Measurements from ENCODE around the gene IL36A. TPM values are rescaled to one million over a fixed set of nuclear protein-coding genes. Genes with fewer than 3 reads are reported as not detected.

The IL36A gene
- total RNA-seq, 2 experiments from 2014 or later, result 0.29 to 0.53 TPM

DNA sequence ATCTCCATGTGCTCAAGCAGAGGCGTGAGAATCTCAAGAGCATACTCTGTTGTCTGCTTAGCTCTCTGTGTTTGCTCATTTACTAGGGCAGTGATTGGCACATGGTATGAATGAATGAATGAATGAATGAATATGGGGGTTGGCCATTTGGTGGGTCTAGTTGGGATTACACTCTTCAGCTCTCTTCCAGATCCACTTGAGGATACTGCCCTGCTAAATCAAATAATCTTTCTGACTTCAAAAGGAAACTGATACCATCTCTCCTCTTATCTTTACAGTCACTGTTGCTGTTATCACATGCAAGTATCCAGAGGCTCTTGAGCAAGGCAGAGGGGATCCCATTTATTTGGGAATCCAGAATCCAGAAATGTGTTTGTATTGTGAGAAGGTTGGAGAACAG is 25.5 kb upstream of the IL36A start:
- POLR2A ChIA-PET, result interaction anchor here (1.0 kb wide), 1 partner anchor 17 kb away, joined by 3 read pairs; no protein-coding TSS in a partner anchor

DNA sequence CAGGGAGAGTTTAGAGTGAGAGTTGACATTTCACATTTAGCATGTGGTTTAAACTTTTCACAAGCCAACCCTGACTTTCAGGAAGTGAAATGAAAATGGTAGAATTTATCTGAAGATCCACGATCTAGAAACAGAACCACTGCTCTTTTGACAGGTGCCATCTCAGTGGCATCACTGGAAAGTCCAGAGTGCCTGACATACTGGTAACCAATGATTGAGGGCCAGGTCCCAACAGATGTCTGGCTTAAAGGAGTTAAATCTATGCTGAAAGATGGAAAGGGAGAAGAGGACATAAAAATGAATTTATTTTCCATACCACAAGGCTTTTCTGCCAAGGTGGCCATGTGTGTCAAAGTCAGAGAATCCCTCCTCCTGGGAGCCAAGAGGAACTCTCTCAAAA is 24.7 kb upstream of the IL36A start:
- Mint-ChIP-seq H3K9me3 (ENCODE audit: insufficient read depth) (no peaks in the 10 kb centered on the region), H3K36me3 (ENCODE audit: low read depth) (no peaks in the 10 kb centered on the region), H3K27ac (peak overlapping the region; percentile 47), H3K27me3 (ENCODE audit: low read depth) (no peaks in the 10 kb centered on the region), H3K4me1 (ENCODE audit: low read depth) (peaks cover 12% of the 10 kb centered on the region), H3K4me3 (no peak overlapping the region)
- POLR2A ChIA-PET, result no interaction called here
- ATAC-seq (no peak), DNase-seq (no peak)
- CTCF ChIA-PET, result interaction anchor here (1.0 kb wide), 1 partner anchor 15 kb away, joined by 3 read pairs; no protein-coding TSS in a partner anchor

More for the DNA sequence above, 25.5 kb upstream of the IL36A start:
- DNase-seq (no peak), ATAC-seq (no peak)
- CTCF ChIA-PET, result interaction anchor here (0.8 to 2.6 kb wide), 3 partner anchors 16 to 101 kb away, joined by 3 to 11 read pairs (median 3); no protein-coding TSS in a partner anchor
- peaks cover 5% of the 10 kb centered on the region for H3K4me1 Mint-ChIP-seq (ENCODE audit: low read depth)
- H3K27ac Mint-ChIP-seq, result no peak overlapping the region
- H3K27me3 Mint-ChIP-seq (ENCODE audit: low read depth), result no peaks in the 10 kb centered on the region
- no peaks in the 10 kb centered on the region for H3K9me3 Mint-ChIP-seq (ENCODE audit: insufficient read depth)
- no peaks in the 10 kb centered on the region for H3K36me3 Mint-ChIP-seq (ENCODE audit: low read depth)
- no peak overlapping the region for H3K4me3 Mint-ChIP-seq

DNA sequence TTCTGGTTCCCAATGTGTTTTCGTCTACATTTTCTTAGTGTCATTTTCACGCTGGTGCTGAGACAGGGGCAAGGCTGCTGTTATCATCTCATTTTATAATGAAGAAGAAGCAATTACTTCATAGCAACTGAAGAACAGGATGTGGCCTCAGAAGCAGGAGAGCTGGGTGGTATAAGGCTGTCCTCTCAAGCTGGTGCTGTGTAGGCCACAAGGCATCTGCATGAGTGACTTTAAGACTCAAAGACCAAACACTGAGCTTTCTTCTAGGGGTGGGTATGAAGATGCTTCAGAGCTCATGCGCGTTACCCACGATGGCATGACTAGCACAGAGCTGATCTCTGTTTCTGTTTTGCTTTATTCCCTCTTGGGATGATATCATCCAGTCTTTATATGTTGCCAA is 20.2 kb upstream of the IL36A start:
- peak overlapping the region; percentile 9 for H3K4me3 Mint-ChIP-seq

DNA sequence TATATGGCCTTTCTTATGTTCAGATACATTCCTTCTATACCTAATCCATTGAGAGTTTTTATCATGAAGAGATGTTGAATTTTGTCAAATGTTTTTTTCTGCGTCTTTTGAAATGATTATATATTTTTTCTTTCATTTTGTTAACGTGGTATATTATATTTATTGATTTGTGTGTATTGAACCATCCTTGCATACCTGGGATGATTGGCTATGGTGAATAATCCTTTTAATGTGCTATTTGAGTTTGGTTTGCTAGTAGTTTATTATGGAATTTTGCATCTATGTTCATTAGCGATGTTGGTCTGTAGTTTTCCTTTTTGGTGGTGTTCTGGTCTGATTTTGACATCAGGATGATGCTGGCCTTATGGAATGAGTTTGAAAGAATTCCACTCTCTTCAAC is 15.6 kb upstream of the IL36A start:
- DNase-seq, result no peak
- peaks cover 19% of the 10 kb centered on the region for H3K4me1 Mint-ChIP-seq (ENCODE audit: low read depth)
- H3K9me3 Mint-ChIP-seq (ENCODE audit: insufficient read depth), result peaks cover 44% of the 10 kb centered on the region
- H3K27ac Mint-ChIP-seq, result no peak overlapping the region
- no peak for ATAC-seq
- H3K36me3 Mint-ChIP-seq (ENCODE audit: low read depth), result peaks cover 36% of the 10 kb centered on the region
- no peak overlapping the region for H3K4me3 Mint-ChIP-seq
- POLR2A ChIA-PET, result interaction anchor here (0.6 kb wide), 1 partner anchor 1283 kb away, joined by 3 read pairs; no protein-coding TSS in a partner anchor
- no peaks in the 10 kb centered on the region for H3K27me3 Mint-ChIP-seq (ENCODE audit: low read depth)
- CTCF ChIA-PET, result no interaction called here

More for the DNA sequence above, 20.2 kb upstream of the IL36A start:
- peaks cover 17% of the 10 kb centered on the region for H3K36me3 Mint-ChIP-seq (ENCODE audit: low read depth)
- H3K27ac Mint-ChIP-seq, result peak overlapping the region; percentile 70
- H3K9me3 Mint-ChIP-seq (ENCODE audit: insufficient read depth), result peaks cover 19% of the 10 kb centered on the region
- CTCF ChIA-PET, result interaction anchor here (0.7 to 2.0 kb wide), 16 partner anchors 9 to 264 kb away, joined by 3 to 9 read pairs (median 5); no protein-coding TSS in a partner anchor
- H3K4me1 Mint-ChIP-seq (ENCODE audit: low read depth), result peaks cover 21% of the 10 kb centered on the region
- no peaks in the 10 kb centered on the region for H3K27me3 Mint-ChIP-seq (ENCODE audit: low read depth)
- POLR2A ChIA-PET, result interaction anchor here (0.5 to 2.3 kb wide), 4 partner anchors 11 to 338 kb away, joined by 3 to 12 read pairs (median 4); no protein-coding TSS in a partner anchor
- ATAC-seq, result peak; percentile 98
- DNase-seq, result peak; percentile 76

DNA sequence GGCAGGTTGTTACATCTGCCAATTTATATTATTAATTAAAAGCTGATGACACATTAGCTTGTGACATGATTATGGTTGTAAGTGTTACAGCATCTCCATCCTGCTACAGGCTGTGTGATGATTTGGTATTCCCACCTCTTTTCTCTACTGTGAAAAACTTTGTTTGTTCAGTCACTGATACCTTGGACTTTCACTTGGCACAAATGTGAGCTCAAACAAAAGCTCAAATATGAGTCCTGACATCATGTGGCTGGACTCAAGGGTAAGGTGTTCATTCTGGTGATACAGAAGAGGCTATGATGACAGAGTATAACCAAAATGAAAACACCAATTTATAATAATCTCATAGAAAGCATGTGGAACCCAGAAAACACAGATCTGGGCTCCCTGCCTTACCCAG is 11.4 kb upstream of the IL36A start:
- ATAC-seq, result no peak
- CTCF ChIA-PET, result interaction anchor here (0.9 to 1.5 kb wide), 3 partner anchors 9 to 52 kb away, joined by 3 to 7 read pairs (median 3); no protein-coding TSS in a partner anchor
- DNase-seq, result no peak
- H3K27ac Mint-ChIP-seq, result no peak overlapping the region
- H3K9me3 Mint-ChIP-seq (ENCODE audit: insufficient read depth), result peaks cover 42% of the 10 kb centered on the region
- H3K27me3 Mint-ChIP-seq (ENCODE audit: low read depth), result no peaks in the 10 kb centered on the region
- peaks cover 30% of the 10 kb centered on the region for H3K36me3 Mint-ChIP-seq (ENCODE audit: low read depth)
- H3K4me3 Mint-ChIP-seq, result no peak overlapping the region
- H3K4me1 Mint-ChIP-seq (ENCODE audit: low read depth), result peaks cover 31% of the 10 kb centered on the region
- POLR2A ChIA-PET, result no interaction called here

DNA sequence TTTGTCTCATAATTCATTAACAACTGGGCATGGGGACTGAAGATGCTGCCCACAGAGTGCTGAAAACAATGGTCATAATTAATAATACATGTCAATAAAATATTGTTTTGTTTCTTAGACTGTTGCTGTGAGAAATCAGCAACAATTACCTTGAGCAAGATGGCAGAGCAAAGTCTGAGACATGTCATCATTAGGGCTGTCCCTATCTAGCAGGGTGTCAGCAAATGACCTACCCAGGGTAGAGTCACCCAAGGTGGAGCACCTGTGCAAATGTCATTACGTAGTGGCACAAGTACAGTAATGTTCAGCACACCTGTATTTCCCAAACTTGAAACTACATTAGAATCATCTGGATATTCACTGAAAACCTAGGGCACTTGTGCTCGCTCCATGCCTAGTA is 10.6 kb upstream of the IL36A start:
- no peak for DNase-seq

DNA sequence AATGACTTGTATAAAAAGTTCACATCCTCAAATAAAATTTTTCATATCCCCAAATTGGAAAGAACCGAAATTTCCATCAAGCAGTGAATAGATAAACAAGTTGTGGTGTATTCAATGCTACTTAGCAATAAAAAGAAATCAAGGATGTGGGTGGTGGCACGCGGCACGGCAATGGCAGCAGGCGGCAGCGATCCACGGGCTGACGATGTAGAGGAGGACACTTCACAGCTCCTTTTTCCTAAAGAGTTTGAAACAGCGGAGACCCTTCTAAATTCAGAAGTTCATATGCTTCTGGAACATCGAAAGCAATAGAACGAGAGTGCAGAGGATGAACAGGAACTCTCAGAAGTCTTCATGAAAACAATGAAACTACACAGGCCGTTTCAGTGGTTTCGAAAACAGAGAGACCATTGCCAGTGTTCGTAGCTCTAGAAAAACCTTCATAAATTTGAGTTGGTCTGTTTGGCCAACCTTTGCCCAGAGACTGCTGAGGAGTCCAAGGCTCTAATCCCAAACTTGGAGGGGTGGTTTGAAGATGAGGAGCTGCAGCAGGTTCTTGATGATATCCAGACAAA is 9.8 kb upstream of the IL36A start:
- ChIA-PET CTCF (interaction anchor here (0.6 to 1.8 kb wide), 9 partner anchors 9 to 394 kb away, joined by 3 to 7 read pairs (median 4); no protein-coding TSS in a partner anchor), POLR2A (interaction anchor here (0.7 to 2.6 kb wide), 3 partner anchors 10 to 246 kb away, joined by 3 to 12 read pairs (median 3); no protein-coding TSS in a partner anchor)
- DNase-seq, result peak; percentile 55
- ATAC-seq, result no peak
- H3K4me1 Mint-ChIP-seq (ENCODE audit: low read depth), result peaks cover 31% of the 10 kb centered on the region
- H3K27me3 Mint-ChIP-seq (ENCODE audit: low read depth), result no peaks in the 10 kb centered on the region
- peak overlapping the region; percentile 75 for H3K4me3 Mint-ChIP-seq
- H3K36me3 Mint-ChIP-seq (ENCODE audit: low read depth), result peaks cover 38% of the 10 kb centered on the region
- H3K9me3 Mint-ChIP-seq (ENCODE audit: insufficient read depth), result peaks cover 39% of the 10 kb centered on the region
- peak overlapping the region; percentile 94 for H3K27ac Mint-ChIP-seq

More for the DNA sequence above, 10.6 kb upstream of the IL36A start:
- Mint-ChIP-seq H3K4me3 (no peak overlapping the region), H3K27me3 (ENCODE audit: low read depth) (no peaks in the 10 kb centered on the region), H3K9me3 (ENCODE audit: insufficient read depth) (peaks cover 39% of the 10 kb centered on the region), H3K4me1 (ENCODE audit: low read depth) (peaks cover 31% of the 10 kb centered on the region), H3K27ac (no peak overlapping the region), H3K36me3 (ENCODE audit: low read depth) (peaks cover 36% of the 10 kb centered on the region)
- ChIA-PET CTCF (interaction anchor here (0.9 to 1.5 kb wide), 2 partner anchors 9 to 36 kb away, joined by 3 to 7 read pairs; no protein-coding TSS in a partner anchor), POLR2A (no interaction called here)
- no peak for ATAC-seq

DNA sequence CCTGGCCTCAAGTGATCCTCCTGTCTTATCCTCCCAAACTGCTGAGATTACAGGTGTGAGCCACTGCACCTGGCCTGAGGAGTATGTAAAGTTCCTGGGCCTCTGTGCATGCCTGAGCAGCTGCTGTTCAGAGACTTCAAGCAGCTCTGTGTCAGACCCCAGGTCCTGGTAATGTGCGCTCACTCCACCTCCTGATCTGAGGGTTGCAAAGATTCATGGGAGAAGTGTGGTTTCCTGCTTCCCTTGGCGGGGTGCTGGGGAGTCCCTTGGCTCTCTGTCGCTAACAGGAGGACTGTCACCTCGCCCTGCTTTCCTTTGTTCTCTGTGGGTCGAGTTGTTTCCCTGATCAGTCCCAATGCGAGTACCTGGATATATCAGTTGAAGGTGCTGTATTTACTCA is 8.6 kb upstream of the IL36A start:
- CTCF ChIA-PET, result interaction anchor here (1.5 to 2.0 kb wide), 5 partner anchors 12 to 393 kb away, joined by 3 to 6 read pairs (median 4); no protein-coding TSS in a partner anchor
- peaks cover 31% of the 10 kb centered on the region for H3K4me1 Mint-ChIP-seq (ENCODE audit: low read depth)
- H3K27ac Mint-ChIP-seq, result peak overlapping the region; percentile 79
- H3K27me3 Mint-ChIP-seq (ENCODE audit: low read depth), result no peaks in the 10 kb centered on the region
- peak overlapping the region; percentile 40 for H3K4me3 Mint-ChIP-seq
- peaks cover 42% of the 10 kb centered on the region for H3K36me3 Mint-ChIP-seq (ENCODE audit: low read depth)
- POLR2A ChIA-PET, result interaction anchor here (0.7 to 2.6 kb wide), 2 partner anchors 11 to 17 kb away, joined by 3 to 12 read pairs; no protein-coding TSS in a partner anchor
- ATAC-seq (peak; percentile 97), DNase-seq (peak; percentile 88)
- peaks cover 40% of the 10 kb centered on the region for H3K9me3 Mint-ChIP-seq (ENCODE audit: insufficient read depth)

DNA sequence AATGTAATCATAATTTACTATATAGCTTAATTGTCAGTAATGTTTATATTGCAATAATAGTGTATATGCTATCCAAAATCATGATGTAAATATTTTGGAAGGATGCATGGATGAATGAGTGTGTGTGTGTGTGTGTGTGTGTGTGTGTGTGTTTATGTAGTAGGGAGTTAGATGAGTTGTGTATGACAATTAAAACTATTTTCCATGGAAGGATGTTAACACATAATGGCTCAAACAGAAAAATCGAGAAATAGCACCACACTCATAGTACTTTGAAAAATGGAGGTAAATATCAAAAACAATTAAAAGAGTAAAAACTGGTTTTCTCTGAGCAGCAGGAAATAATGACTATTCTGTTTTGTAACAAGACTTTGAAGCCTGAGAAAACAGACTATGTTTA is 8.1 kb upstream of the IL36A start:
- Mint-ChIP-seq H3K4me1 (ENCODE audit: low read depth) (peaks cover 31% of the 10 kb centered on the region), H3K27me3 (ENCODE audit: low read depth) (no peaks in the 10 kb centered on the region), H3K9me3 (ENCODE audit: insufficient read depth) (peaks cover 41% of the 10 kb centered on the region), H3K4me3 (peak overlapping the region; percentile 40), H3K27ac (peak overlapping the region; percentile 9), H3K36me3 (ENCODE audit: low read depth) (peaks cover 40% of the 10 kb centered on the region)
- no peak for ATAC-seq
- ChIA-PET CTCF (interaction anchor here (1.5 to 2.0 kb wide), 3 partner anchors 12 to 55 kb away, joined by 3 to 6 read pairs (median 5); no protein-coding TSS in a partner anchor), POLR2A (interaction anchor here (0.5 to 2.6 kb wide), 2 partner anchors 12 to 474 kb away, joined by 3 to 12 read pairs; no protein-coding TSS in a partner anchor)
- DNase-seq, result no peak

DNA sequence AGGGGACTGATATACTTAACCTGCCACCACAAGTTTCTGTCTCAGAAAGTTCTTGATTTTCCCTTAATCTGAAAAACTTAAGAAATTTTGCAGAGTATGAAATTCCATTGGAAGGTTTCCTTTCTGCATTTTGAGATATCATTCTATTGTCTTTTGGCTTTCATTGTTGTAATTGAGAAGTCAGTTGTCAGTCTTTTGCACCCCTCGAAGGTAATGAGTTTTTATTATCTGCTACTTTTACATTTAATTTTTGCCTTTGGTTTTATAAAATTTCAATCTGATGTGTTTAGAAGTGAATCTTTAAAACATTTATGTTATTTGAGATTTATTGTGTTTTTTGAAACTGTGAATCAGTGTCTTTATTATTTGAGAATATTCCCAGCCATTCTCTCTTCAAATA is 4.8 kb upstream of the IL36A start:
- Mint-ChIP-seq H3K36me3 (ENCODE audit: low read depth) (peaks cover 22% of the 10 kb centered on the region), H3K4me1 (ENCODE audit: low read depth) (peaks cover 21% of the 10 kb centered on the region), H3K27ac (no peak overlapping the region), H3K4me3 (no peak overlapping the region), H3K27me3 (ENCODE audit: low read depth) (no peaks in the 10 kb centered on the region), H3K9me3 (ENCODE audit: insufficient read depth) (peaks cover 41% of the 10 kb centered on the region)
- POLR2A ChIA-PET, result no interaction called here
- DNase-seq, result no peak
- ATAC-seq, result no peak
- CTCF ChIA-PET, result no interaction called here

DNA sequence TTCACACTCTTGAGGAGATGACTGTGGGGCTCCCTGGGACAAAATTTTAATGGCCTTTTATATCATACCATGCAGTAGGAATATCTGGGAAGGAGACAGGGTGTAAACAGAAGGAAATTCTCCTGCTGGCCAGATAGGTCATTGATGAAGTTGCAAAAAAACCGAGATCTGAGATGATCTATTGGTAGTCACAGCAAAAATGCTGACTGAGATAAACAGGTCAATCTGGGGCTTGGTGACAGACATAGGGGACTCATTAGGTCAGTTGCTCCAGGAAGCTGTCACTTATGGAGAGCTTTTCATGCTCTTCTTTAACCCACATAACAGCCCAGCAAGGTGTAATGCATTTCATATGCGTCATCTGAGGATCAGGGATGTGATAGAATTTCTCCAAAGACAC is 2.6 kb upstream of the IL36A start:
- H3K4me3 Mint-ChIP-seq, result no peak overlapping the region

DNA sequence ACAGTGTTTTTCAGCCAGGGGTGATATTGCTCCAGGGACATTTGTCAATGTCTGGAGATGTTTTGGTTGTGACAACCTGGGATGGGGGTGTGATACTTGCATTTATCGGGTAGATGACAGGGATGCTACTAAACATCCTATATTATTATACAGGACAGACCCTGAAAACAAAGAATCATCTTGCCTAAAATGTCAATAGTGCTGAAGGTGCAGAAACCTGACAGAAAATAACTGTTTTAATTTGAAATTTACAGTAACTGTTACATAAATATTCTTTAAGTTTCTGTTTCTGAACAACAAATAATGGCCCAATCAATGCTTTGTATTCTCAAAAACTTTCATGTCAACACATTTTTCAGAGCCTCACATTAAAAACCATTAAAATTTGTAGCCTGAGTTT is 2.0 kb downstream of the IL36A start:
- Mint-ChIP-seq H3K27me3 (ENCODE audit: low read depth) (no peaks in the 10 kb centered on the region), H3K36me3 (ENCODE audit: low read depth) (no peaks in the 10 kb centered on the region), H3K4me3 (no peak overlapping the region), H3K27ac (no peak overlapping the region), H3K4me1 (ENCODE audit: low read depth) (peaks cover 9% of the 10 kb centered on the region), H3K9me3 (ENCODE audit: insufficient read depth) (peaks cover 8% of the 10 kb centered on the region)
- no peak for DNase-seq
- POLR2A ChIA-PET, result no interaction called here
- ATAC-seq, result no peak
- CTCF ChIA-PET, result no interaction called here

More for the DNA sequence above, 2.6 kb upstream of the IL36A start:
- peaks cover 21% of the 10 kb centered on the region for H3K36me3 Mint-ChIP-seq (ENCODE audit: low read depth)
- DNase-seq, result no peak
- no peak overlapping the region for H3K27ac Mint-ChIP-seq
- POLR2A ChIA-PET, result interaction anchor here (1.2 kb wide), 1 partner anchor 218 kb away, joined by 3 read pairs; no protein-coding TSS in a partner anchor
- H3K4me1 Mint-ChIP-seq (ENCODE audit: low read depth), result peaks cover 1% of the 10 kb centered on the region
- H3K27me3 Mint-ChIP-seq (ENCODE audit: low read depth), result no peaks in the 10 kb centered on the region
- CTCF ChIA-PET, result interaction anchor here (1.0 kb wide), 1 partner anchor 18 kb away, joined by 3 read pairs; no protein-coding TSS in a partner anchor
- no peak for ATAC-seq
- H3K9me3 Mint-ChIP-seq (ENCODE audit: insufficient read depth), result peaks cover 41% of the 10 kb centered on the region
